Measurements from ENCODE around the gene TOB1.

The TOB1 gene

GRCh38 chr17:50830994-50831393 lies 35.2 kb downstream of the TOB1 start:
- no peak for DNase-seq

DNA sequence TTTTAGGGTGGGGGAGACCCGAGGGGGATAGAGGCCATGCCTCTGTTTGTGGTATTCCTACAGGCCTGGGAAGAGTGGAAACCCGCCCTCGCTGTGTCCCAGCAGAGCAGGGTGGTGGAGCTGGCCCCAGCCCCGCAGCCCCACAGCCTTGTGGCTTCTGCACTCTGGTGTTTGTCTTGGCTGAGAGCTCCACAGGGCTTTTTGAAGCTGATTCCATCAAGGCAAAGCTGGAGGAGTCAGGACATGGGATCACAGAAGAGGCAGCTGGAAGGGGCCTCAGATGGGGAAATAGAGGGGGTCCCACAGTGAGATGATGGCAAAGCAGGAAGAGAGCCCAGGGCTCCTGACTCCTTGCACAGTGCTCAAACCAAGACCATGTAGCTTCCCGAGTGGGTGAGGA lies 35.8 kb downstream of the TOB1 start:
- DNase-seq, result no peak

- DNase-seq, result no peak
Measured at GRCh38 chr17:50829332-50829731, 36.8 kb downstream of the TOB1 start.

DNA sequence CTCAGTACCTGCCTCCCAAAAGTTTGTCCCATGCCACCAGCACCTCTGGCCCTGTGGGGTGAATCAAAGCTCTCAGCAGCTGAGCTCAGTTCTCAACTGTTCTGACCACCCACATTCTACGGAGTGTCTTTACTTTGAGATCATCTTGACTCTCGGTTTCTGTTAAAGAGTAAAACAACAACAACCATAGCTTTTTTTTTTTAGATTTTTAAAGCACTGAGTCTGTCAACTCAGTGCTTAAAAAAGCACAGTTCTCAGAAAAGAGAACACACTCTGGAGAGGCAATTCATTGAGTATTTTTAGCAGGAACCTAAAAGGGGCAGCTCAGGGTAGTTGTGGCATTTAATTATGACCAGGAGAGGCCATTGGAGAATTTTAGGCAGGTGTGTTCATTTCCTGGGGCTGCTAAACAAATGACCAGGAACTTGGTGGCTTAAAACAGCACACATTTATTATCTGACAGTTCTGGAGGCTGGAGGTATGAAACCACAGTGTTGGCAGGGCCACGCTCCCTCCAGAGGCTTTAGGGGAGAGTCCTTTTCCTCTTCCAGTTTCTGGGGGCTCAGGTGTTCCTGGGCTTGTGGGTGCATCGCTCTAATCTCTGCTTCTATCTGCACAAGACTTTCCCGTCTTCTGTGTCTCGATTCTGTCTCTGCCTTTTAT lies 37.5 kb downstream of the TOB1 start:
- DNase-seq, result no peak

- no peak for DNase-seq
Measured at GRCh38 chr17:50825188-50825587, 41.0 kb downstream of the TOB1 start.

- DNase-seq, result no peak
Measured at GRCh38 chr17:50824429-50824828, 41.7 kb downstream of the TOB1 start.

DNA sequence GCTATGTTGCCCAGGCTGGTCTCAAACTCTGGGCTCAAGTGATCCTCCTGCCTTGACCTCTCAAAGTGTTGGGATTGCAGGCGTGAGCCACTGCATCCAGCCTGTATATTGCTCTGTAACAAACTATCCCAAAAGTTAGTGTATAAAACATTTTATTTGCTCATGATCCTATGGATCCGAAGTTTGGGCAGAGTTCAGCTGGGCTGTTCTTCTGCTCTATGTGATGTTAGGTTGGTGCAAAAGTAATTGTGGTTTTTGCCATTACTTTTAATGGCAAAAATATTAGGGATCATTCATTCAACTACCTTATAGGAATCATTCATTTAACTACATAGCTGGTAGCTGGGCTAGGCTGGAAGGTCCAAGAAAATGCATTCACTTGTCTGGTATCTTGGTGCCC lies 43.6 kb downstream of the TOB1 start:
- no peak for DNase-seq

GRCh38 chr17:50820651-50821050 lies 45.5 kb downstream of the TOB1 start:
- no peak for DNase-seq

DNA sequence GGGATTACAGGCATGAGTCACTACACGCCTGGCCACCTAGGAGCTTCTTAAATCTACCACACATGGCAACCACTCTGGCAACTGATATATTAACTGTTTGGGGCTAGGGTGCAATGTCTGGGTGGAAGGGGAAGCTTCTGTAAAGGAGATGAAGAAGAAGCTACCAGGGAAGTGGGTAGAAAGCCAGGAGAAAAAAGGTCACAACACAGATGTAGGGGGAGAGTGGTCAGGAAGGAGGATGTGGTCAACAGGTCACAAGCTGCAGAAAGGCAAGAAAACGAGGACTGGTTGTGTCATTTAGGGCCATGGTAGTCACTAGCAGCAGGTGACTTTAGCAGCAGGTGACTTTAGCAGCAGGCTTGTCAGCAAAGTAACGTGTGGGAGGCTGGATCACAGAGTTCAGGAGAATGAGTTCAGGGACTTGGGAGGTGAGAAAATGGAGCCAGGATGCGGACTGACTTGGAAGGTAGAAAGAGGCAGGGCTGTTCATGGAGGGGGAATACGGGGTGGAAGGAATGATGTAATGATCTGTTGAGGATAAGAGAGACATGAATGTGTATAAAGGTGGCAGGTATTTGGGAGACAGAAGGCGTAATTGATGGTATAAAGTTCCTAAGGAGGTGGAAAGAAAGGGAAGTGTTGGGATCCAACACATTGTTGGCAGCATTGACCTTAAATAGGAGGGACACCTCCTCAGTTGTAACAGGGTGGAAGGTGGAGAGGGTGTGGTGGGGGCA lies 47.1 kb downstream of the TOB1 start:
- DNase-seq, result no peak

DNA sequence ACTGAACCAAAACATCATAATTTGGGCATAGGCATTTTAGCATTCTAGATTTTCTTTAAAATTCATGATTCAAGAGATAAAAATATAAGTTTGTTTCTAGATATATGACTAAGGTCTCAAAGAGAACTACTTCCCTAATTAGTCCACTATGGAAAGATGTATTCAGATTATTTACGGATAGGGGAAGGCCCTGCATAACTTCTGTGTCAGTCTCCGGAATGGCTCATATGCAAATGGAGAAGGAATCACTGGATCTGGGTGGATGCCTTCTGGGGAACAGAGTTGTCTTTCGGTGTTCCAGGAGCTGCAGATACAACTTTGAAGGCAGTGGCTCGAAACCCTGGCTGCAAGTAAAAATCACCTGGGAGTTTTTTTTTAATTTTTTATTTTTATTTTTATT lies 47.9 kb downstream of the TOB1 start:
- no peak for DNase-seq

DNA sequence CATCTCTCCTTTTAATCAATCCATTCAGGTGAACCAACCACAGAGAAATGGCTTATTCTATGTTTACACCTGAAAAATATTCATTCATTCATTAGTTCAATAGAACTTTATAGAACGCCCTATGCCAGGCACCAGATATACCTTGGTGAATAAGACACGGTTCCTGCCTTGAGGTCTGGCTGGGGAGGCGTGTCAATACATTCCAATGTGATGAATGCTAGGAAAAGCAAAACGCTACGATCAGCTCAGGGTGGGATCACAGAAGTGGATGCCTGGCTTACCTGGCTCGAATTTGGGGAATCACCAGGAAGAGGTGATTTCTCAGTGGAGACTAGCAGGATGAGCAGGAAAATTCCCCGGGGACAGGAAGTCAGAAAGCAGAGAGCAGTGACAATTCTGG lies 48.3 kb downstream of the TOB1 start:
- DNase-seq, result no peak

DNA sequence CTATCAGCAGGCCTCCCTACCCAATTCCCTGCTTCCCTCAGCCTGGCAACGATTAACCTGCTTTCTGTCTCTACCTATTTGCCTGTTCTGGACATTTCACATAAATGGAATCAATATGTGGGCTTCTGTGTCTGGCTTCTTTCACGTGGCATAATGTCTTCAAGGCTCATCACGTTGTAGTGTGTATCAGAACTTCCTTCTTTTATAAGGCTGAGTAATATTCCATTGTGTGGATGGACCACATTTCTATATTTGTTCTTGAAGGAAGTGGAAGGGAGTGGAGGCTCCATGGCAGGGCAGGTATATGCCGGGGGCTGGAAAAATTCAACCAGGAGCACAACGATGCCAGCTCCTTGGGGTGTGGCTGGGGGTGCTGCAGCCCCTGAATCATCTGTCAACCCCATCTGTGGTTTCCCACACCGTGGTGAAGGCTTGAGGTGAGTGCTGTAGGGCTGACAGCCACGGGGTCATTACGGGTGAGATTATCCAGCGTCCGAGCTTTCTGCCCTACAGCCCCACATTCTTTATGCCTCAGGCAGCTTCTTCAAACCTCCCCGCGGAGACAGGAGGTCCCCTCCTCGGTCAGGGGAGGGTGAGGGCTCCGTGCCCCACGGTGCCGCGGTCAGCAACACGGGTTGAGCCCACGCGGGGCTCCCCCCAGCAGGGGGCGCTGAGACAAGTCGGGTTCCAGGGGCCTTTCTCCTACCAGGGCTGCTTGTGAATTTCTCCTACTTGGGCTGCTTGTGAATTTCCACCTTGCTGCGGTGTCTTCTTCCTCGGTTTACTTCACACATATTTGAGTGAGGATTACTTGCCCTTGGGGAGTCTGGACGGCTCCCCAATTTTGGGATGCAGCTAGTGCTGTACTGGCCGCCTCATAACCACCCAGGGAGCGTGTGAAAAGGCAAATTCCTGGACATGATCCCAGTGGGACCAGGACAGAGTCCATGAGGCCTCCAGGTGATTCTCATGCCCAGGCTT lies 49.1 kb downstream of the TOB1 start:
- DNase-seq, result peak in 4 of 5 donors; percentile 35 to 50 (median 39)

DNA sequence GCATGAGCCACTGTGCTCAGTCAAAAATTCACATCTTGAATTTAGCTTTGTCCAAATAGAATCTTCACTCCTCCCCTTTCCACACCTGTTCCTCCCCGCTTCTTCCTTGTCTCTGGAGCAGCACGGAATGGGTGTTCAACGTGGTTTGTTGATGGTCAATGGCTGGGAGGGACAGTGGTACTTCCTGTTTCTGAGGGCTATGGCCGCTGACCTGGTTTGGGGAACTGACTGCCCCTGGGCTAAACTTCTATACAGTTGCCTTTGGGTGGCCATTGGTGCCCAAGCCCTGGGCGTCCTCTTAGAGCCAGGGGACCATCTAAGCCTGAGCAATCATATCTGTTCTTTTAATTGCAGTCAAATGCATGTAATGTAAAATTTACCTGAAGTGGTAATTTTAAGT lies 49.9 kb downstream of the TOB1 start:
- DNase-seq, result no peak

DNA sequence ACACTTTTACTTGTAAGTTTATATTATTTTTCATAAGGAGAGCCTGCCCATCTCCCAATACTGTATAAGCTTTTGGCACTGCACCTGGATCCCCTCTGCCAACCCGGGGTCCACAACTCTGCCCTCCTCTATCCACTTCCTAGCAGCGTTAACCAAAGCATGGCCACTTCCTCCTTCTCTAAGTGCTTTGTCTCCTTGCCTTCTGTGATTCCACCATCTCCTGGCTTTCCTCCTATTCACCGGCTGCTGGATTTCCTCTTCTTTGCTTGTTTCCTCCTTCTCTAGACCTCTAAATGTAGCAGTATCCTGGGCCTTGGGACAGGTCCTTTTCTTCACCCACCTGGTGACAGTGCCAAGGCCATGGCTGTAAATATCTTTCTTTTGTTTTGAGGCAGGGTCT lies 50.8 kb downstream of the TOB1 start:
- no peak for DNase-seq

DNA sequence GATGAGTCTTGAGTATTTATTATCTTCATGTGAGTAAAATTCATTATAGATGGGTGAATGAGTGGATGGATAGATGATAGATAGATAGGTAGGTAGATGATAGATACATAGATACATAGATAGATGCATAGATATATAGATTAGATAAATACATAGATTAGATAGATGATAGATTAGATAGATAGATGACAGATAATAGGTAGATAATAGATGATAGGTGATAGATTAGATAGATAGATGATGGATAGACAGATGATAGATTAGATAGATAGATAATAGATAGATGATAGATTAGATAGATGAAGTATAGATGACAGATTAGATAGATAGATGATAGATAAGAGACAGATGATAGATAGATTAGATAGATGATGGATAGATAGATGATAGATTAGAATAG lies 52.6 kb downstream of the TOB1 start:
- no peak for DNase-seq
